Measurements from ENCODE around the gene PRSS57. TPM values are rescaled to one million over a fixed set of nuclear protein-coding genes. Genes with fewer than 3 reads are reported as not detected.

PRSS57 gene
- total and polyA plus RNA-seq, 2 donors (not counting 1 experiment from before 2014, with no cell fraction given): not detected

- DNase-seq: peak; percentile 34
These were observed 17.4 kb downstream of the PRSS57 start for GRCh38 chr19:677601-678436.

More at GRCh38 chr19:677601-678436, 17.4 kb downstream of the PRSS57 start:
- Histone ChIP-seq H3K79me2 (ENCODE audit: control insufficient read depth, insufficient read depth, low read length) (no peaks in the 10 kb centered on the region), H2AFZ (ENCODE audit: insufficient read depth, low read depth, low read length, poor library complexity, severe bottlenecking) (no peak overlapping the region), H3K4me2 (replicated peaks; ENCODE audit: low read depth, low read length, poor library complexity, severe bottlenecking) (no peak overlapping the region), H3K4me3 (ENCODE audit: control extremely low read depth in 1 of 5, extremely low read depth in 1 of 5, insufficient read depth in 1 of 5, low read depth in 2 of 5, low read length in 4 of 5) (no peak overlapping the region), H3K27me3 (replicated peaks in 1 of 4; ENCODE audit: control extremely low read depth in 1 of 4, control insufficient read depth in 3 of 4, insufficient read depth in 4 of 4, low read length in 3 of 4) (peaks cover 0 to 38% (median 12%) of the 10 kb centered on the region in 4 experiments), H3K9me3 (ENCODE audit: control extremely low read depth in 1 of 3, control insufficient read depth in 2 of 3, insufficient read depth in 1 of 3, low read length in 2 of 3) (peaks cover 0 to 30% (median 0%) of the 10 kb centered on the region in 3 donors), H4K20me1 (ENCODE audit: control insufficient read depth, insufficient read depth, low read length, poor library complexity, severe bottlenecking) (peaks cover 19% of the 10 kb centered on the region), H3K9ac (ENCODE audit: low read length) (no peak overlapping the region), H3K27ac (ENCODE audit: low read length in 2 of 2) (no peak overlapping the region), H3K4me1 (ENCODE audit: control insufficient read depth in 2 of 2, insufficient read depth in 2 of 2, low read length in 2 of 2) (peaks cover 13 to 26% of the 10 kb centered on the region in 2 donors), H3K36me3 (replicated peaks in 1 of 2; ENCODE audit: control extremely low read depth in 1 of 2, control insufficient read depth in 1 of 2, extremely low read depth in 1 of 2, insufficient read depth in 2 of 2, low read length in 1 of 2) (no peaks in the 10 kb centered on the region)
- CTCF ChIA-PET: interaction anchor here (0.7 kb wide), 1 partner anchor 382 kb away, joined by 3 read pairs; no protein-coding TSS in a partner anchor
- no peak for ATAC-seq (ENCODE audit: low read depth)
- Mint-ChIP-seq H3K27me3 (peaks cover 14% of the 10 kb centered on the region), H3K9me3 (ENCODE audit: insufficient read depth) (no peaks in the 10 kb centered on the region), H3K4me1 (peaks cover 12% of the 10 kb centered on the region), H3K27ac (no peak overlapping the region), H3K4me3 (no peak overlapping the region)
- POLR2A ChIA-PET: interaction anchor here (0.8 kb wide), 1 partner anchor 135 kb away, joined by 6 read pairs; no protein-coding TSS in a partner anchor
- TF ChIP-seq CTCF (IDR thresholded peaks at IDR 0.05) (no peak), EZH2 (IDR thresholded peaks at IDR 0.05; ENCODE audit: borderline replicate concordance, insufficient read depth, low read depth, low read length, poor library complexity, severe bottlenecking) (no peak)
- intact Hi-C loops (cut with micrococcal nuclease): no loop called here
- WGBS (ENCODE audit: insufficient coverage): 80% methylated on average over 20 of the region's 22 CpGs

Measured in B cell (primary cell).